Smooth muscle cell of the pulmonary artery (primary cell): ENCODE measurements around the gene BBS9. TPM values are rescaled to one million over a fixed set of nuclear protein-coding genes. Genes with fewer than 3 reads are reported as not detected.

Experiments used
- total RNA-seq: library from RNA; depleted of rRNA; stranded (reverse); fragments of >200 nt; gene quantifications from 2 replicates; pipeline ENCODE4 v1.2.3, GENCODE V29; 2014

The BBS9 gene
- 17.4 and 26.8 TPM in 2 replicates for total RNA-seq

DNA sequence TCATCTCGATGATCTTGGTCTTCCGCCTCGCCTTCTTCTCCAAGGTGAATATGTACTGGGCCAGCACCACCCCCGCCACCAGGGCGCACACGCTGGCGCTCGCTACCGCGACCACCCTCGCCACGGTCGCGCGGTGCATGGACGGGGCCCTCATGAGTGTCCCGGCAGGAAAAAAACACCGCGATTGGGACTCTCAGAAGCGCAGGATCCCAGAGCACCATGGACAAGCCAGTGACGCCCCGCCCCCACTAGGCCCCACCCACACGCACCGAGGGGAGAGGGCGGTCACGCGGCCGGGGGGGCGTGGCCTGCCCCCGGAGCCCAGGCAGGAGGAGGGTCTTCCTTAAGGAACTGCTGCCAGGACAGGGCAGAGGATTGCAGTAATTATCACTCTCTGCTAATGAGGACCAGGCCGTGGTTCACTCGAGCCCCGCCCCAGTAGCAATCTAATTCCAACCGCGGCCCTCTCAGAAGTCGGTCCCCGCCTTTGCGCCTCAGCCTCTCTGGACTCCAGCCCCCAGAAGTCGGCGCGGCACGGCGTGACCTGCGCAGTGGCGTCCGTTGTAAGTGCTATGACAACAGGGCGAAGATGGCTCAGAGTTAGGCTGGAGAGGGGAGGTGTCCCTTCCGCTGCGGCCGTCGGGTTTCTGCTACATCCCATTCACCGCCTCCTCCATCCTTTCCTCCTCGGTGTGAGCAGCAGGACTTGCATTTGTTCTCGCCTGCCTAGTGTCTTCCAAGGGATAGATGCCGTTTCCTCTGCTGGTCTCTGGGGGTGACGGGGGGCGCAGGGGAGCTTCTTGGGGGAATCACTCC is at the start of gene BBS9:
Gene BBS9, plus strand, starts transcription at position 575 of the 816 bp plus-strand sequence. CDS start 16,689 bp downstream, outside the sequence.

GRCh38 chr7:33109005-33109757 is 20.2 kb upstream of the BBS9 start, which contains the start of gene RP9:
TSS of gene RP9 (minus strand) at chr7:33109404. CDS start at chr7:33109372, 32 bp downstream.

Other genes with a start within 250 kb of the BBS9 start
- gene KBTBD2, start 237.8 kb upstream of the BBS9 start, total RNA-seq: 31.4 and 36.4 TPM in 2 replicates
- gene FKBP9, start 172.1 kb upstream of the BBS9 start, total RNA-seq: 312 and 368 TPM in 2 replicates
- 9.5 and 10.0 TPM in 2 replicates for gene NT5C3A, start 66.8 kb upstream of the BBS9 start, total RNA-seq
- gene RP9, start 20.2 kb upstream of the BBS9 start, total RNA-seq: 4.4 and 9.1 TPM in 2 replicates